Stimulated activated CD8-positive, alpha-beta memory T cell treated with anti-CD3 and anti-CD28 coated beads, Interleukin-15, amount 100 ng/mL, for 48 hours (primary cell): Measurements from ENCODE around the gene TAT.
A peak's percentile ranks its signal among the peaks of the same experiment; 100 is the strongest.

ENCODE experiments used
- DNase-seq, 2 donors: peaks; one replicate each; pipeline ENCODE4 v3.0.0-alpha.2; 2020; ENCODE audit warnings: low read depth in 2 of 2

The TAT gene

DNA sequence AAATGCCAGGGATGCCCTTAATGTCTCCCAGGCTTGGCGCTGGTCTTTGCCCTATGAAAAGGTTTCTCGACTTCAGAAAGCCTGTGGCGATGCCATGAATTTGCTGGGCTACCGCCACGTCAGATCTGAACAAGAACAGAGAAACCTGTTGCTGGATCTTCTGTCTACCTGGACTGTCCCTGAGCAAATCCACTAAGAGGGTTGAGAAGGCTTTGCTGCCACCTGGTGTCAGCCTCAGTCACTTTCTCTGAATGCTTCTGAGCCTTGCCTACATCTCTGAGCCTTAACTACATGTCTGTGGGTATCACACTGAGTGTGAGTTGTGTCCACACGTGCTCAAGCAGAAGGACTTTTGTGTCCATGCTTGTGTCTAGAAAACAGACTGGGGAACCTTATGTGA is 39.2 kb downstream of the TAT start:
- peak in 1 of 2 donors; percentile 4 for DNase-seq

DNA sequence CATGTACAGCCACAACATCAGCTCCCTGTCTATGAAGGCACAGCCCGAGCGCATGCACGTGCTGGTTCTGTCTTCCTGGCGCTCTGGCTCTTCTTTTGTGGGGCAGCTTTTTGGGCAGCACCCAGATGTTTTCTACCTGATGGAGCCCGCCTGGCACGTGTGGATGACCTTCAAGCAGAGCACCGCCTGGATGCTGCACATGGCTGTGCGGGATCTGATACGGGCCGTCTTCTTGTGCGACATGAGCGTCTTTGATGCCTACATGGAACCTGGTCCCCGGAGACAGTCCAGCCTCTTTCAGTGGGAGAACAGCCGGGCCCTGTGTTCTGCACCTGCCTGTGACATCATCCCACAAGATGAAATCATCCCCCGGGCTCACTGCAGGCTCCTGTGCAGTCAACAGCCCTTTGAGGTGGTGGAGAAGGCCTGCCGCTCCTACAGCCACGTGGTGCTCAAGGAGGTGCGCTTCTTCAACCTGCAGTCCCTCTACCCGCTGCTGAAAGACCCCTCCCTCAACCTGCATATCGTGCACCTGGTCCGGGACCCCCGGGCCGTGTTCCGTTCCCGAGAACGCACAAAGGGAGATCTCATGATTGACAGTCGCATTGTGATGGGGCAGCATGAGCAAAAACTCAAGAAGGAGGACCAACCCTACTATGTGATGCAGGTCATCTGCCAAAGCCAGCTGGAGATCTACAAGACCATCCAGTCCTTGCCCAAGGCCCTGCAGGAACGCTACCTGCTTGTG is 40.0 kb downstream of the TAT start:
- no peak for DNase-seq

DNA sequence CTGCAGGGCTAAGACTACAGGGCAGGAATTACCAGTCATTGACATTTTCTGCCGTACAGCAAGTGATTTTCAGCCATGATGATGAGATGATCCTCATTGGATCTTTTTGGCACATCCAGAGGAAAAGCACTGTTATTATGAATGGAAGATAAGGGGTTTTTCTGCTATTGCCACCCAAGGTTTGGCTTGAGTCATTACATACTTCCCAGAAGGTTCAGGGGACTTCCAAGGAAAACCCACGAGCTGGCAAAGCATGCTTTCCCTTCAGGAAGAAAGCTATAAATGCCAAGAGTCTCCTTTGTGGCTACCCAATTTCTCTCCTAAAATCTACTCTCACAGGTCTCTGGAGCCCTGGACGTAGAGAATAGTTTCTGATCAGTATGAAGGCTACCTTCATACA is 44.5 kb downstream of the TAT start:
- DNase-seq = no peak

DNA sequence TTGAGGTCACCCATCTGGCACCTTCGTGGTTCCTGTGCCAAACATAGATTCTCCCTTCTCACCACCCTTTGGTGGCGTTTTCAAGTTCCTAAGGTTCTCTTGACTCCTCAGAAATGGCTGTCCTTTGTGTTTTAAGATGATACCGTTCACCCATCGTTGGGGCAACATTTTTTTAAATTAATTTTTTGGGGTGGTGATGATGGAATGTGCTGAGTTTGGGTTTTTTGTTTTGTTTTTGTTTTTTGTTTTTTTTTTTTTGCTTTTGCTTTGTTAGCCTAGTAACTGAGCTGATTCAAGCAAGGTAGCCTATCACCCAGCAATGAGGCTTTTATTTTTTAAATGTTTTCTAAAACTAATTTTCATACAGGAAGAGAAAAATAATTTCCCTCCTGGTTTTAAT is 48.0 kb downstream of the TAT start:
- DNase-seq = no peak

DNA sequence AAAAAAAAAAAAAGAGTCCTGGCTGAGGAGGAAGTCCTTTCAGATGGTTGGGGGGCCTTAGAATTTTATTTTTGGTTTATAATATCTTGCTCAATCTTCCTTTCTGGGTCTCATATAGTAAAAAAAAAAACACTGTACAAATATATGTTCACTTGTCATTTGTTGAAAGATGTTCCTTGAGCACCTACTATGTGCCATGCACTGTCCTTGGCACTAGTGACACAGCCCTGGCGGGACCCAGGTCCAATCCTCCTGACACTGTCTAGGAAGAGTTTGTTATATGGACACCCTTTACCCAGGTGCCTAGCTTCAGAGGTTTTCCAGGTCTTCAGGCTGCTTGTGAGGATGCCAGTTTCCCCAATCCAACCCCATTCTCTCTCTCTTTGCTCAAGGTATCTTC is 48.6 kb downstream of the TAT start:
- no peak for DNase-seq

DNA sequence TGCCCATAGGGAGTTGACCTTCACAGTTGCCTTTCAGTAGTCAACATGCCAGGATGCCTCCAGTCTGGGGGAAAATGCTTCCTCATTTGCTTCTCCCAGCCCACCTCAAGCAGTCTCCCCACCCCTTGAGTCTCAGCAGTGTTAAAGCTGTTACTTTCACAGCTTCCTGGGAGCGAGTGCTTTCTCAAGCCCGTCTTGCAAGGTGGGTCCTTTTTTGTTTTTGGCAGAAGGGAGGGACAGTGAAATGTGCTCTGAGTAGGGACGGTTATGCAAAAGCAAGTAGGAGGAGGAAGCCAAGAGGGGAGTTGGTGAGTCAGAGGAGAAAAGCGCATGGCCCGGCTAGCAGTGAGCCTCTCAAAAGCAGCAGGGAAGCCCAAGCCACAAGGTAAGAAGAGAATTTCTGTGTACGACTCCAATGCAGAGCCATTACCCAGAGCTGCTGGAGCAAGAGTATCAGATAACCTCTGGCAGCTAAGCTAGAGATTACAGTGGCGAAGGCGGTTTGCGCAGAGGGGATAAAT is 50.7 kb downstream of the TAT start, which contains the start of gene CHST4:
TSS of gene CHST4 (plus strand) at position 316 of the 521 bp plus-strand sequence. CDS start 10,252 bp downstream, outside the sequence.
- DNase-seq = no peak

DNA sequence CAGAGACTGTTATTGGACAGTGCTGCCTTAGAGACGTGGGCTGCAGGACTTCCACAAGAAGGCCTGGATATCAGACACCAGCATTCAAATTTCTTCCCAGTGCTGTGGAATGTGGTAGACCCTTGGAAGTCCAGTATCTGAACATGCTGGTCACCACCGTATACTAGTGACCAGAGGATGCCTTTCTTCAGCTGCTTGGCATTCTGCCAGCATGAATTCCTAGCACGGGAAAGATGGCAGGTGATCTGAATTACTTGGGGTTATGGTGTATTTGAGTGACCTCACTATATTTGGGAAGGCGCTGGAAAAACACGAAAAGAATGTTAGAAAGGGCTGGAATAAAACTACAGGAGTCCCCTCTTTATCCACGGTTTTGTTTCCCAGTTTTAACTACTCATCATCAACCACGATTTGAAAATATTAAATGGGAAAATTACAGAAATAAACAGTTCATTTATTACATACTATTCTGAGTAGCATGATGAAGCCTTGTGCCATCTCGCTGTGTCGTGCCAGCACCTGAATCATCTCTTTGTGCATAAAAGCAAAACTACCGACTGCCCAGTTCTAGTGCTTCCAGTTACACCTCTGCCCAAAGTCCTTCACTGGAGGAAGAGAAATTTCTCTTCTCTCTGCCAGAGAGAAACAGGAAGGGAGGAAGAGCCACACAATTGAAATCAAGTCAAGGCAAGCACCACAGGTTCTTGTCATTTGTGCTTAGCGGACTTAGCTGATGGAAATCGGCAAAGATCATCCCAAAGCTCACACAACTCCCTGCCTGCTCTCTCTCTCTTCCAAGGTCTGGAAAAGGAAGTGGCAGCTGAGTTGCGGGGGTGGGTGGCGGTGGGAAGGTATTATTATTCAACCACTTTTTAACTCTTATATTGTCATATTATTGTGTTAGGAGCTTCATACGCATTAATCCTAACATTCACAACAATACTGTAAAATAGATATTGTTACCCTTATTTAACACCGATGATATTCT is 52.0 kb downstream of the TAT start:
- DNase-seq = no peak

DNA sequence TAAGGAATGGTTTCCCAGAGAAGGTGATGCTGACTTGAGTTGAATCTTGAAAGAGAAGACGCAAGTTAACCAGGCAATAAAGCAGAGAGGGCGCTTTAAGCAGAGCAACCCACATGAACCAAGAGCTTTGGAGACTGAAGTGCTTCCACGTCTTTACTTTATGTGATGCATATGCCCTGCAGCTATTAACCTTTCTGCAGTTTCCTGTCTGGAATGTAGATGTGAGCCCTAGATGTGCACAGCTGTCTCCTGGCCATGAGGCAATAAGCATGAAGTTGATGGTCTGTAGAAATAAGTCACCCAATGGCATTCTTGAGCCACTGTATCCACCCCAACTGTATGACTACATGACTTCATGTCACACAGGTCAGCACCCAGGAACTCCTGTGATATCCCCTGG is 56.3 kb downstream of the TAT start:
- no peak for DNase-seq
